Endodermal cell (in vitro differentiated cells): ENCODE measurements around the gene PARVB. TPM values are rescaled to one million over a fixed set of nuclear protein-coding genes. Genes with fewer than 3 reads are reported as not detected.

Source experiments
- DNase-seq: peaks from one replicate; pipeline ENCODE4 v3.0.0-alpha.2; 2017
- H3K27ac ChIP-seq: 2 replicates; pipeline ENCODE4 v1.5.1; 2013; ENCODE audit warnings: mild to moderate bottlenecking, low read depth, low read length, moderate library complexity
- H3K27me3 ChIP-seq: 2 replicates; pipeline ENCODE4 v1.6.1; 2013; ENCODE audit warnings: mild to moderate bottlenecking, low read length, moderate library complexity; ENCODE audit not compliant: insufficient read depth, control insufficient read depth, poor library complexity, severe bottlenecking
- H3K36me3 ChIP-seq: 2 replicates; pipeline ENCODE4 v1.7.0; 2013; ENCODE audit warnings: mild to moderate bottlenecking, low read length, moderate library complexity; ENCODE audit not compliant: control insufficient read depth, insufficient read depth
- H3K4me1 ChIP-seq: one replicate; pipeline ENCODE4 v1.7.0; 2013; ENCODE audit warnings: low read length; ENCODE audit not compliant: control insufficient read depth, insufficient read depth
- H3K4me3 ChIP-seq: 2 replicates; pipeline ENCODE4 v1.5.1; 2013; ENCODE audit warnings: mild to moderate bottlenecking, low read length, moderate library complexity
- H3K9ac ChIP-seq: 2 replicates; pipeline ENCODE4 v1.6.1; 2013; ENCODE audit warnings: mild to moderate bottlenecking, low read length, moderate library complexity; ENCODE audit not compliant: poor library complexity, severe bottlenecking; ENCODE audit errors: extremely low read depth
- H3K9me3 ChIP-seq: 2 replicates; pipeline ENCODE4 v1.6.1; 2013; ENCODE audit warnings: mild to moderate bottlenecking, low read length, moderate library complexity; ENCODE audit not compliant: control insufficient read depth
- H3K27ac Mint-ChIP-seq: 2 replicates; pipeline ENCODE4 v1.8.0; 2020; ENCODE audit warnings: mixed read lengths
- H3K27me3 Mint-ChIP-seq: 2 replicates; pipeline ENCODE4 v1.8.0; 2021; ENCODE audit warnings: mild to moderate bottlenecking, mixed read lengths; ENCODE audit not compliant: insufficient read depth
- H3K36me3 Mint-ChIP-seq: 2 replicates; pipeline ENCODE4 v1.8.0; 2020; ENCODE audit warnings: low read depth, mixed read lengths
- H3K4me1 Mint-ChIP-seq: 2 replicates; pipeline ENCODE4 v1.8.0; 2020; ENCODE audit warnings: mixed read lengths
- H3K4me3 Mint-ChIP-seq: 2 replicates; pipeline ENCODE4 v1.8.0; 2020; ENCODE audit warnings: mild to moderate bottlenecking, moderate library complexity, mixed read lengths
- H3K9me3 Mint-ChIP-seq: 2 replicates; pipeline ENCODE4 v1.8.0; 2020; ENCODE audit warnings: mild to moderate bottlenecking, mixed read lengths
- WGBS, 2 experiments: methylation state at CpG; one replicate each; pipeline versions ENCODE4 v1.1.5 to v1.1.7; 2013; ENCODE audit warnings: missing lambda C conversion rate in 2 of 2, mixed read lengths in 1 of 2; ENCODE audit not compliant: insufficient coverage in 1 of 2, insufficient read length in 1 of 2; 5-methylcytosine and 5-hydroxymethylcytosine counted together
- total RNA-seq, 2 donors: library from RNA; stranded (reverse); fragmentation: NEBNext Ultra II Directional in 1 of 2; extraction: Animal tissue kit (Norgen Biotek cat#: 25700) in 1 of 2; gene quantifications; 2 replicates in 1 of 2; 3 replicates in 1 of 2; pipeline ENCODE4 v1.2.1, GENCODE V29; 2021
- TF ChIP-seq, protein P1 (sequence below): fragments of 200-600 bp; sonication (generic); conservative IDR thresholded peaks from 2 replicates; pipeline ENCODE4 v1.5.0; 2021; ENCODE audit warnings: antibody characterized with exemption, mild to moderate bottlenecking

The PARVB gene
- total RNA-seq, 2 donors from 2014 or later, result 29.6 to 32.3 TPM

DNA sequence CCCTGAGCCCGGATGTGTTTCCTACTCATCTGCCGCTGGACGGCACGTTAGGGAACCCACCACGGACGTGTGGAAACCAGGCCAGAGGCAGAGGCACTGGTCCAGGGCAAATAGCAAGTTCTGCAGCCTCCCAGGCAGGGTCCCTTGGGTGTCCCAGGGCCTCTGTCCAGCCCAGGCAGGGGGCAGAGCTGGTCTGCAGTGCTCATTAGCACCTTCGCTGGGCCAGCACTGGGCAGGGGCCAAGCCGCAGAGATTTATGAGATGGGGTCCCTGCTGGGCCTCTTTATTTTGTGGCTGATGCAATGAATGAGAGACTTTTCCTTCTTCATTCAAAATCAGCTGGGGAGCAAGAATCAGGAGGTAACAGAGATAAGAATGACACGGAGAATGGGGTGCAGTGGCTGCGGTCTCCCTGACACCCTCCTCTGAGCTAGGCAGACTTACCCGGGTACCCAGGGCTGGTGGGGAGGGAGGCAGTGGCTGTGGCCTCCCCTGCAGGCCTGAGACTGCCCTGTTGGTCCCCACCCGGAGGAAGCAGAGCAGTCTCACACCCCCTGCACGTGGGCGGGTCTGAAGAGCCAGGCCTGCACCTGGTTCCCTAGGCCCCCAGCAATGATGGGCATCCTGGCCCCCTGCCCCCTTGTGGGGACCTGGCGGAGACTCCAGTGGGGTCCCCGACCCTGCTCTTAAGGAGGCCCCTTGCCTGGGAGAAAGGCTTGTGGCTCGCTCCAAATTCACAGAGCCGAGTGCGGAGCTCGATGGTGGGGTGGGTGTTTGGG, 142.6 kb downstream of the PARVB start:
- Histone ChIP-seq H3K9me3 (no peaks in the 10 kb centered on the region), H3K4me1 (no peaks in the 10 kb centered on the region), H3K27ac (no peak overlapping the region), H3K9ac (no peak overlapping the region), H3K36me3 (no peaks in the 10 kb centered on the region), H3K27me3 (no peaks in the 10 kb centered on the region), H3K4me3 (no peak overlapping the region)
- no peak for DNase-seq
- TF ChIP-seq, protein P1, sequence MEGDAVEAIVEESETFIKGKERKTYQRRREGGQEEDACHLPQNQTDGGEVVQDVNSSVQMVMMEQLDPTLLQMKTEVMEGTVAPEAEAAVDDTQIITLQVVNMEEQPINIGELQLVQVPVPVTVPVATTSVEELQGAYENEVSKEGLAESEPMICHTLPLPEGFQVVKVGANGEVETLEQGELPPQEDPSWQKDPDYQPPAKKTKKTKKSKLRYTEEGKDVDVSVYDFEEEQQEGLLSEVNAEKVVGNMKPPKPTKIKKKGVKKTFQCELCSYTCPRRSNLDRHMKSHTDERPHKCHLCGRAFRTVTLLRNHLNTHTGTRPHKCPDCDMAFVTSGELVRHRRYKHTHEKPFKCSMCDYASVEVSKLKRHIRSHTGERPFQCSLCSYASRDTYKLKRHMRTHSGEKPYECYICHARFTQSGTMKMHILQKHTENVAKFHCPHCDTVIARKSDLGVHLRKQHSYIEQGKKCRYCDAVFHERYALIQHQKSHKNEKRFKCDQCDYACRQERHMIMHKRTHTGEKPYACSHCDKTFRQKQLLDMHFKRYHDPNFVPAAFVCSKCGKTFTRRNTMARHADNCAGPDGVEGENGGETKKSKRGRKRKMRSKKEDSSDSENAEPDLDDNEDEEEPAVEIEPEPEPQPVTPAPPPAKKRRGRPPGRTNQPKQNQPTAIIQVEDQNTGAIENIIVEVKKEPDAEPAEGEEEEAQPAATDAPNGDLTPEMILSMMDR, result no peak
- H3K27ac Mint-ChIP-seq, result no peak overlapping the region
- H3K4me1 Mint-ChIP-seq, result peaks cover 12% of the 10 kb centered on the region
- no peaks in the 10 kb centered on the region for H3K36me3 Mint-ChIP-seq
- no peaks in the 10 kb centered on the region for H3K27me3 Mint-ChIP-seq
- H3K4me3 Mint-ChIP-seq, result no peak overlapping the region
- no peaks in the 10 kb centered on the region for H3K9me3 Mint-ChIP-seq
- 90 to 98% methylated on average over 9 to 20 of the region's 20 CpGs for WGBS, 2 experiments

DNA sequence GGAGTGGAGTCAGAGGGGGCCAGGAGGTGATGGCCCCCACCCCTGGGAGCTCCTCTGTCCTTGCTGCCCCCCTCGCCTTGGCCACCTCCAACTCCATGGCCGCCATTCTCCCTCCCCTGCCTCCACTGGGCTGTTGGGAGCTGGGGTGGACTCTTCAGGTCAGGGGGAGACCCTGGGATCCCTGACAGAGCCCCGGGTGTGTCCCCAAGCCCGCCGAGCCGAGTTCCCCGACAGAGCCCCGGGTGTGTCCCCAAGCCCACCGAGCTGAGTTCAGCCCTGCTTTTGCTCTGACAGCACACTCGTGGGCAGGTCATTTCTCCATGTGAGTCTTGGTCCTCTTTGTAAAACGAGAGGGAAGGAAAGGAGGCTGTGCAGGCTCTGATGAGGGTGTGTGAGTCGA, 143.4 kb downstream of the PARVB start:
- Histone ChIP-seq H3K4me1 (peaks cover 2% of the 10 kb centered on the region), H3K4me3 (no peak overlapping the region), H3K9ac (no peak overlapping the region), H3K27ac (no peak overlapping the region), H3K27me3 (no peaks in the 10 kb centered on the region), H3K36me3 (no peaks in the 10 kb centered on the region), H3K9me3 (no peaks in the 10 kb centered on the region)
- DNase-seq, result no peak
- Mint-ChIP-seq H3K27ac (no peak overlapping the region), H3K4me3 (no peak overlapping the region), H3K9me3 (no peaks in the 10 kb centered on the region), H3K27me3 (no peaks in the 10 kb centered on the region), H3K36me3 (no peaks in the 10 kb centered on the region), H3K4me1 (peaks cover 9% of the 10 kb centered on the region)
- TF ChIP-seq, protein P1, result no peak
- 91 to 94% methylated on average over 5 to 12 of the region's 12 CpGs for WGBS, 2 experiments

DNA sequence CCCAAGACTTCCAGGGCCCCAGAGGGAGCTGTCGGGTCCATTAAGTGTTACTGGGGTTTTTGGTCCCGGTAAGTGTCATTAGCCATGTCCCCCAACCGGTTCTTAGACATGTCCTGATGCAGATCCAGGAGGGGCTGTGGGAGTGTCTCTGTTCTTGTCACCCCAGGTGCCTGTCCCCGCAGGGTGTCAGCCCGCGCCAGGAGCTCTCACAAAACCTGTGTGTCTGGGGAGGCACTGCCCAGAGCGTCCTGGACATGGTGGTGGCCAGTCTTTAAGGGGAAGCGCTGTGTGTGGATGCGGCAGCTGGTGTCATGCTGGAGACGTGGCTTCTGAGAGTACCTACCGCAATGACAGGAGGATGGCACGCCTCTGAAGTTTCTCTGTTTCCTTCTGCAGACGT, 144.1 kb downstream of the PARVB start:
- Histone ChIP-seq H3K9me3 (no peaks in the 10 kb centered on the region), H3K4me3 (no peak overlapping the region), H3K27ac (no peak overlapping the region), H3K27me3 (no peaks in the 10 kb centered on the region), H3K36me3 (no peaks in the 10 kb centered on the region), H3K9ac (no peak overlapping the region), H3K4me1 (peaks cover 4% of the 10 kb centered on the region)
- no peak for DNase-seq
- Mint-ChIP-seq H3K4me3 (no peak overlapping the region), H3K9me3 (no peaks in the 10 kb centered on the region), H3K27ac (no peak overlapping the region), H3K36me3 (no peaks in the 10 kb centered on the region), H3K4me1 (peaks cover 8% of the 10 kb centered on the region), H3K27me3 (no peaks in the 10 kb centered on the region)
- TF ChIP-seq, protein P1, result no peak
- 89 to 91% methylated on average over 13 of the region's 13 CpGs for WGBS, 2 experiments
